ENCODE data around the gene HOPX. TPM values are rescaled to one million over a fixed set of nuclear protein-coding genes. Genes with fewer than 3 reads are reported as not detected.
"Not testable (repeated sequence)": the region's sequence is repeated elsewhere in the genome, so short reads cannot be mapped to it uniquely, and the experiment has no call there.

HOPX gene
- total RNA-seq, 2 experiments from 2014 or later, result 14.0 to 14.7 TPM

DNA sequence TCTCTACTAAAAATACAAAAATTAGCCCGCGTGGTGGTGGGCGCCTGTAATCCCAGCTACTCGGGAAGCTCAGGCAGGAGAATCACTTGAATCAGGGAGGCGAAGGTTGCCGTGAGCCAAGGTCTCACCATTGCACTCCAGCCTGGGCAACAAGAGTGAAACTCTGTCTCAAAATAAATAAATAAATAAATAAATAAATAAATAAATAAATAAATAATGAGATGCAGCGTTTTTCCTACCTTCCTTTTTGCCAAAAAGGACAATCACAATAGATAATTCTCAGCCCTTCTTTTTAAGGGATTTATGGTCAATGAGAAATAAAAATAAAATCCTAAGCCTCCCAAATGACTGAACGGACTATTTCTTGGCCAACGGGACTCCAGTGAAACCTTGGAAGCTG is 46.1 kb downstream of the HOPX start:
- DNase-seq; intact Hi-C loops (cut with micrococcal nuclease); H3K4me3 Mint-ChIP-seq: not testable (repeated sequence)

GRCh38 chr4:56633486-56633885 is 47.6 kb downstream of the HOPX start:
- Mint-ChIP-seq H3K27me3 (ENCODE audit: low read depth) (peaks cover 7% of the 10 kb centered on the region), H3K4me1 (ENCODE audit: low read depth) (no peaks in the 10 kb centered on the region), H3K36me3 (ENCODE audit: low read depth) (no peaks in the 10 kb centered on the region), H3K4me3 (no peak overlapping the region), H3K27ac (no peak overlapping the region), H3K9me3 (peaks cover 3% of the 10 kb centered on the region)
- CTCF ChIA-PET, result interaction anchor here (1.5 kb wide), 1 partner anchor 8 kb away, joined by 4 read pairs; no protein-coding TSS in a partner anchor
- no peak for DNase-seq
- intact Hi-C loops (cut with micrococcal nuclease), result no loop called here

More for the DNA sequence above, 46.1 kb downstream of the HOPX start:
- H3K36me3 Mint-ChIP-seq (ENCODE audit: low read depth); H3K27ac Mint-ChIP-seq; H3K27me3 Mint-ChIP-seq (ENCODE audit: low read depth); CTCF ChIA-PET; H3K4me1 Mint-ChIP-seq (ENCODE audit: low read depth); H3K9me3 Mint-ChIP-seq: not testable (repeated sequence)

DNA sequence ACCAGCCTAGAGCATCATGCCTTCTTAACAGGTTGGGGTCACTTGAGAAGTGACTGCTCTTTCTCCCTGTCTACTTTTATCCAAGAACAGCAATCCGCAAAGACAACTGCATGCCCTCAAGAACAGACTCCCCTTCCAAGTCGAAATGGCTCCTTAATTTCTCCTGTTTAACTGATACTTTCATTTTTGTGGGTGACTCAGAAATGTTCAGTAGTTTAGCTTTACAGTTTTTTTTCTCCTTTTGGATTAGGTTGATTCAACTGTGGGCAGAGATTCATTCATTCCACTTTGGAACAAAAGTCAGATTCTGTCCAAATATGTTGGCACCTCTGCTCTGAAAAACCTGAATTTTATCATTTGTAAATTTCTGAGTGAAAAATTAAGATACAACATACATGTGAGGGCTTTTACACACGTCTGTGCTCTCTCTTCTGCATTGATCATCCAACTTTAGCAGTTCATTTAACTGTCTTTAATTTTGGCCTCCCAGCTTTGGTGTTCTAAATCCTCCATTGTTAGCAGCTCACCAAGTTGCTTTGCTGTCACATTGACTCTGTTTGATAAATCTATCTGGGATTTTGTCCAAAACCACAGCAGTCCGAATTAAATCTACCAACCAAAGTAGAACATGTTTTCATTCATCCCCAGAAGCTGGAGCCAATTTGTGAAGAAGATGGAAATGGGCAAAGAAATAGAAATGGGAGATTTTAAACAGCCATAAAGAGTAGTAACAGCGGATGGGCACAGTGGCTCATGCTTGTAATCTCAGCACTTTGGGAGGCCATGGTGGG is 50.0 kb downstream of the HOPX start:
- CTCF ChIA-PET, result interaction anchor here (0.8 to 1.7 kb wide), 2 partner anchors 55 to 127 kb away, joined by 3 to 4 read pairs; no protein-coding TSS in a partner anchor
- H3K27ac Mint-ChIP-seq, result no peak overlapping the region
- intact Hi-C loops (cut with micrococcal nuclease), result no loop called here
- peaks cover 7% of the 10 kb centered on the region for H3K27me3 Mint-ChIP-seq (ENCODE audit: low read depth)
- no peak overlapping the region for H3K4me3 Mint-ChIP-seq
- H3K9me3 Mint-ChIP-seq, result peaks cover 6% of the 10 kb centered on the region
- H3K4me1 Mint-ChIP-seq (ENCODE audit: low read depth), result no peaks in the 10 kb centered on the region
- peaks cover 2% of the 10 kb centered on the region for H3K36me3 Mint-ChIP-seq (ENCODE audit: low read depth)
- no peak for DNase-seq

DNA sequence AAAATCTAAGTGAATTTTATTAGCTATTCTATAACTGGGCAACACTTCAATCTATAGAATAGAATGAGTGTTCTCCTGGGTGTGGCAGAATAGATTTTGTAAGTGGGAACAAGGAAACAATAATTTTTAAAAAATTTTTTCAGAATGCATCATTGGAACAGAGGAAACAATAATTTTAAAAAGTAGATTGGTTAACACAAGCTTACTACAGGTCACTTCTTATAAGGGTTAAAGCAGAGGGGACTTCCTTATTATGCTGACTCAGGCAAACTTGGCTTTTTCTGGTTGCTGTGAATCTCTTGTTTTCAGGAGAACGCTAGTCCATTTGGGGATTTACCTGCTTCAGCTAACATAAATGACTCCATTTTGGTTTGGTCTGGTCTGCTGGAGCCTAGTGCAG is 52.5 kb downstream of the HOPX start:
- Mint-ChIP-seq H3K36me3 (ENCODE audit: low read depth) (peaks cover 11% of the 10 kb centered on the region), H3K4me3 (no peak overlapping the region), H3K27me3 (ENCODE audit: low read depth) (peaks cover 7% of the 10 kb centered on the region), H3K27ac (no peak overlapping the region), H3K9me3 (peaks cover 20% of the 10 kb centered on the region), H3K4me1 (ENCODE audit: low read depth) (no peaks in the 10 kb centered on the region)
- intact Hi-C loops (cut with micrococcal nuclease), result no loop called here
- no peak for DNase-seq
- CTCF ChIA-PET, result no interaction called here

- no peak overlapping the region for H3K4me3 Mint-ChIP-seq
- intact Hi-C loops (cut with micrococcal nuclease), result no loop called here
- peaks cover 12% of the 10 kb centered on the region for H3K36me3 Mint-ChIP-seq (ENCODE audit: low read depth)
- no peaks in the 10 kb centered on the region for H3K4me1 Mint-ChIP-seq (ENCODE audit: low read depth)
- DNase-seq, result no peak
- peaks cover 7% of the 10 kb centered on the region for H3K27me3 Mint-ChIP-seq (ENCODE audit: low read depth)
- H3K27ac Mint-ChIP-seq, result no peak overlapping the region
- H3K9me3 Mint-ChIP-seq, result peaks cover 23% of the 10 kb centered on the region
- CTCF ChIA-PET, result interaction anchor here (1.2 to 1.5 kb wide), 3 partner anchors 8 to 208 kb away, joined by 3 to 4 read pairs (median 3); no protein-coding TSS in a partner anchor
Measured at GRCh38 chr4:56627985-56628384, 53.1 kb downstream of the HOPX start.

DNA sequence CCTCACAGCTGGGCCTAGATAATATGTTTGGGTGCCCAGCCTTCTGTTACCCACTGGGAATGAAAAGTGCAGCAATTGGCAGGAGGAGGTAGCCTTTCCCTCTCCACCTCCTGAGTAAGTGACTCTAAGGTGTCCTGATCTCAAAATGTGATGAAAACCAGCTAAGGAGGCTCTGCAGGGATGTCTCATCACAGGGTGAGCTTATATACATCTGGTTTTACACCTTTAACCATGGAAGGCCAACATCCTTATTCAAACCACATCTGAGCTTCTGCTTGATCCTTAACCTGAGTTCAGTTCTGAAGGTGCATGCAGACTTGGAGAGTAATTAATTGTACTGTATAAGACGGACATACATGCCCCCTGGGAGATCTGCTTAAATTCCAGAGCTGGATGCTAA is 53.7 kb downstream of the HOPX start:
- CTCF ChIA-PET, result interaction anchor here (0.9 to 1.5 kb wide), 4 partner anchors 8 to 209 kb away, joined by 3 to 4 read pairs (median 3); no protein-coding TSS in a partner anchor
- Mint-ChIP-seq H3K4me1 (ENCODE audit: low read depth) (no peaks in the 10 kb centered on the region), H3K27ac (no peak overlapping the region), H3K4me3 (no peak overlapping the region), H3K27me3 (ENCODE audit: low read depth) (peaks cover 7% of the 10 kb centered on the region), H3K36me3 (ENCODE audit: low read depth) (peaks cover 12% of the 10 kb centered on the region), H3K9me3 (peaks cover 23% of the 10 kb centered on the region)
- no peak for DNase-seq
- intact Hi-C loops (cut with micrococcal nuclease), result no loop called here

DNA sequence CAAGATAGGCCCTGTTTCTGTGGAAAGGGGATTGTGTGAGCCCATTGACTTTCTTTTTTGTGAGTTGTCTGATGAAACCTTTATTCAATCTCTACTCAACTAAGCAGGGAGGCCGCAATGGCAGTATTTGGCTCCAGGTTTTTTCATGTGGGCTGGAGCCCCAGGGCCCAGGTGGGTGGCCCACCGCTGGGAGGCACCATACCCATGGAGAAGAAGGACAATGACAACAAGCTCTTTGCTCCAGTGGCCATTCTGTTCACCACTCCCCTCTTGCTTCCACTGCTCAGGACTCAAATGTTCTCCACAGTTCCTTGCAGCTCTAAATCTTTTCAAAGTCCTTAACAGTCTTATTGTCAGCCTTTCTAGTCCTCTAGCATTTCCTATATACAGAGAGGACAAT is 54.1 kb downstream of the HOPX start:
- H3K4me3 Mint-ChIP-seq, result no peak overlapping the region
- no peaks in the 10 kb centered on the region for H3K4me1 Mint-ChIP-seq (ENCODE audit: low read depth)
- peaks cover 23% of the 10 kb centered on the region for H3K9me3 Mint-ChIP-seq
- H3K27me3 Mint-ChIP-seq (ENCODE audit: low read depth), result peaks cover 6% of the 10 kb centered on the region
- no peak for DNase-seq
- intact Hi-C loops (cut with micrococcal nuclease), result no loop called here
- CTCF ChIA-PET, result interaction anchor here (0.9 to 1.5 kb wide), 4 partner anchors 7 to 209 kb away, joined by 3 to 4 read pairs (median 3); no protein-coding TSS in a partner anchor
- H3K27ac Mint-ChIP-seq, result no peak overlapping the region
- peaks cover 12% of the 10 kb centered on the region for H3K36me3 Mint-ChIP-seq (ENCODE audit: low read depth)

DNA sequence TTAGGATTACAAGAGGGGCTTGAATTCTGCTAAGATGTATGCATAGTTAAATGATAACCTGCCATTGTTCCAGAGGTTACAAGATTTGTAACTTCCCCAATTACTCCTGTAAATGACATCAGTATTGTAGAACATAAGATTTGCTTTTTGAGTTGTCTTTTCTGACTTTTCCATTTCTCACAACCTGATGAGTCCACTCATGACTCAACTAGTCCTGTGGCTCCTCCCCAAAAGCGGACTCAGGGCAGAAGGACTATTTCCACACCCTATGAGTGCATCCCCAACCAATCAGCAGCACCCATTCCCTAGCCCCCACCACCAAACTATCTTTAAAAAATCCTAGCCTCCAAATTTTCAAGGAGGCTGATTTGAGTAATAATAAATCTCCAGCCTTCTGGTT is 54.7 kb downstream of the HOPX start:
- Mint-ChIP-seq H3K27me3 (ENCODE audit: low read depth) (peaks cover 8% of the 10 kb centered on the region), H3K36me3 (ENCODE audit: low read depth) (peaks cover 12% of the 10 kb centered on the region), H3K27ac (no peak overlapping the region), H3K9me3 (peaks cover 23% of the 10 kb centered on the region), H3K4me3 (no peak overlapping the region), H3K4me1 (ENCODE audit: low read depth) (no peaks in the 10 kb centered on the region)
- intact Hi-C loops (cut with micrococcal nuclease), result no loop called here
- CTCF ChIA-PET, result interaction anchor here (0.9 kb wide), 1 partner anchor 174 kb away, joined by 3 read pairs; no protein-coding TSS in a partner anchor
- DNase-seq, result no peak

GRCh38 chr4:56622176-56622575 is 58.9 kb downstream of the HOPX start:
- H3K4me1 Mint-ChIP-seq (ENCODE audit: low read depth), result no peaks in the 10 kb centered on the region

GRCh38 chr4:56619816-56620215 is 61.3 kb downstream of the HOPX start:
- CTCF ChIA-PET, result interaction anchor here (0.7 to 1.0 kb wide), 3 partner anchors 8 to 180 kb away, joined by 3 to 4 read pairs (median 3); no protein-coding TSS in a partner anchor
- Mint-ChIP-seq H3K27ac (no peak overlapping the region), H3K4me1 (ENCODE audit: low read depth) (no peaks in the 10 kb centered on the region), H3K4me3 (no peak overlapping the region), H3K27me3 (ENCODE audit: low read depth) (peaks cover 17% of the 10 kb centered on the region), H3K36me3 (ENCODE audit: low read depth) (peaks cover 7% of the 10 kb centered on the region), H3K9me3 (peaks cover 12% of the 10 kb centered on the region)
- DNase-seq, result no peak
- intact Hi-C loops (cut with micrococcal nuclease), result no loop called here

More at GRCh38 chr4:56622176-56622575, 58.9 kb downstream of the HOPX start:
- no peak overlapping the region for H3K4me3 Mint-ChIP-seq
- H3K9me3 Mint-ChIP-seq, result peaks cover 23% of the 10 kb centered on the region
- no peak for DNase-seq
- intact Hi-C loops (cut with micrococcal nuclease), result no loop called here
- H3K27me3 Mint-ChIP-seq (ENCODE audit: low read depth), result peaks cover 17% of the 10 kb centered on the region
- no peak overlapping the region for H3K27ac Mint-ChIP-seq
- CTCF ChIA-PET, result no interaction called here
- H3K36me3 Mint-ChIP-seq (ENCODE audit: low read depth), result peaks cover 12% of the 10 kb centered on the region

GRCh38 chr4:56619160-56619559 is 61.9 kb downstream of the HOPX start:
- CTCF ChIA-PET, result interaction anchor here (0.7 to 1.0 kb wide), 3 partner anchors 8 to 181 kb away, joined by 3 read pairs; no protein-coding TSS in a partner anchor
- H3K27ac Mint-ChIP-seq, result no peak overlapping the region
- peaks cover 8% of the 10 kb centered on the region for H3K9me3 Mint-ChIP-seq
- H3K4me3 Mint-ChIP-seq, result no peak overlapping the region
- peaks cover 17% of the 10 kb centered on the region for H3K27me3 Mint-ChIP-seq (ENCODE audit: low read depth)
- H3K36me3 Mint-ChIP-seq (ENCODE audit: low read depth), result peaks cover 5% of the 10 kb centered on the region
- intact Hi-C loops (cut with micrococcal nuclease), result no loop called here
- no peaks in the 10 kb centered on the region for H3K4me1 Mint-ChIP-seq (ENCODE audit: low read depth)
- DNase-seq, result no peak

- no peak overlapping the region for H3K27ac Mint-ChIP-seq
- H3K4me1 Mint-ChIP-seq (ENCODE audit: low read depth), result no peaks in the 10 kb centered on the region
- DNase-seq, result no peak
- H3K9me3 Mint-ChIP-seq, result peaks cover 4% of the 10 kb centered on the region
- H3K4me3 Mint-ChIP-seq, result no peak overlapping the region
- intact Hi-C loops (cut with micrococcal nuclease), result no loop called here
- CTCF ChIA-PET, result interaction anchor here (0.7 kb wide), 1 partner anchor 17 kb away, joined by 3 read pairs; no protein-coding TSS in a partner anchor
- H3K36me3 Mint-ChIP-seq (ENCODE audit: low read depth), result peaks cover 2% of the 10 kb centered on the region
- peaks cover 17% of the 10 kb centered on the region for H3K27me3 Mint-ChIP-seq (ENCODE audit: low read depth)
Measured at GRCh38 chr4:56618734-56619133, 62.4 kb downstream of the HOPX start.

Data from activated naive CD4-positive, alpha-beta T cell treated with anti-CD3 and anti-CD28 coated beads for 36 hours (primary cell).